ENCODE results near the gene TAF9B.

DNA sequence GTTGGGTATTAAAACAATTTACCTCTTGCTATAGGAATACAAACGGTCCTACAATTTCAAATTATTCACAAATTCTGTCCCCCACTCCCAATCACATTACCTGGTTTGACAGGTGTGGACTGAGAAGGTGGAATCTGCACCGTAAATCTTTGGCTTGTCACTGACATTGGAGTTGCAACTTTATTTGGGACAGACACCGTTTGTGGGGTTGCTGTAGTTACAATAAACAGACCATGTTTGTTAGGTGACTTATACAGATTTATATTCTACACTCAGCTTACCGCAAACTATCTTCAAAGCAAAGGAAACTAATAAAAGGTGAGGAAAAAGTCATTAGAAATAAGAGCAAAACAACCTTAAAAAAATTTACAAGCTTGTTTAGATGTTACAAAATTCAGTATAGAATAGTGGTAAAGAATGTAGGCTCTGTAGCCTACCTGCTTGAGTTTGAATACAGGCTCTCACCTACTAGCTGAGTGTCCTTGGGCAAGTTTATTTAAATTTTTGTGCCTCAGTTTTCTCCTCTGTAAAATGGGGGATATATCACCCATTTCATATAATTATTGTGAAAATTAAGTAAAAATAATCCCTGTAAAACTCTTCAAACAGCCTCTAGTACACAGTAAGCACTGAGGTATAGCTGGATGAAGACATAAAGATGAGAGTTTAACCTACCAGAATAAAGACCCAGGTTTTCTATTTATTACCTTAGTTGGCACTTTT, 6.1 kb downstream of the TAF9B start:
- TF ChIP-seq POLR2A (IDR thresholded peaks at IDR 0.05), result no peak
- TF ChIP-seq, protein P1, sequence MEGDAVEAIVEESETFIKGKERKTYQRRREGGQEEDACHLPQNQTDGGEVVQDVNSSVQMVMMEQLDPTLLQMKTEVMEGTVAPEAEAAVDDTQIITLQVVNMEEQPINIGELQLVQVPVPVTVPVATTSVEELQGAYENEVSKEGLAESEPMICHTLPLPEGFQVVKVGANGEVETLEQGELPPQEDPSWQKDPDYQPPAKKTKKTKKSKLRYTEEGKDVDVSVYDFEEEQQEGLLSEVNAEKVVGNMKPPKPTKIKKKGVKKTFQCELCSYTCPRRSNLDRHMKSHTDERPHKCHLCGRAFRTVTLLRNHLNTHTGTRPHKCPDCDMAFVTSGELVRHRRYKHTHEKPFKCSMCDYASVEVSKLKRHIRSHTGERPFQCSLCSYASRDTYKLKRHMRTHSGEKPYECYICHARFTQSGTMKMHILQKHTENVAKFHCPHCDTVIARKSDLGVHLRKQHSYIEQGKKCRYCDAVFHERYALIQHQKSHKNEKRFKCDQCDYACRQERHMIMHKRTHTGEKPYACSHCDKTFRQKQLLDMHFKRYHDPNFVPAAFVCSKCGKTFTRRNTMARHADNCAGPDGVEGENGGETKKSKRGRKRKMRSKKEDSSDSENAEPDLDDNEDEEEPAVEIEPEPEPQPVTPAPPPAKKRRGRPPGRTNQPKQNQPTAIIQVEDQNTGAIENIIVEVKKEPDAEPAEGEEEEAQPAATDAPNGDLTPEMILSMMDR (IDR thresholded peaks at IDR 0.05), result no peak

Measured in adrenal gland (tissue), 5 donors.